CD4-positive, alpha-beta T cell treated with Interleukin-4 for 1 hour (primary cell): Measurements from ENCODE around the gene VAV2.
"Not testable (repeated sequence)": the region's sequence is repeated elsewhere in the genome, so short reads cannot be mapped to it uniquely, and the experiment has no call there.

Experiments used
- DNase-seq, 2 donors: peaks; one replicate each; pipeline ENCODE4 v3.0.0-alpha.2; 2020 to 2022

The VAV2 gene

GRCh38 chr9:133762488-133763271 lies 229.4 kb downstream of the VAV2 start:
- no peak for DNase-seq

- DNase-seq: no peak
Observed at GRCh38 chr9:133761641-133762248, 230.4 kb downstream of the VAV2 start.

GRCh38 chr9:133760713-133761290 lies 231.3 kb downstream of the VAV2 start:
- DNase-seq: no peak

- DNase-seq: no peak
Observed at GRCh38 chr9:133759946-133760345, 232.2 kb downstream of the VAV2 start.

- DNase-seq: no peak
Observed at GRCh38 chr9:133759146-133759900, 232.8 kb downstream of the VAV2 start.

GRCh38 chr9:133758228-133758627 lies 233.9 kb downstream of the VAV2 start:
- no peak for DNase-seq

GRCh38 chr9:133754688-133755227 lies 237.4 kb downstream of the VAV2 start:
- DNase-seq: no peak

GRCh38 chr9:133754187-133754586 lies 237.9 kb downstream of the VAV2 start:
- DNase-seq: no peak

GRCh38 chr9:133752739-133753446 lies 239.2 kb downstream of the VAV2 start:
- DNase-seq: no peak

GRCh38 chr9:133750982-133751649 lies 241.0 kb downstream of the VAV2 start:
- no peak for DNase-seq

- no peak for DNase-seq
Observed at GRCh38 chr9:133747309-133747708, 244.8 kb downstream of the VAV2 start.

GRCh38 chr9:133744528-133744927 lies 247.6 kb downstream of the VAV2 start:
- DNase-seq: not testable (repeated sequence)

GRCh38 chr9:133742849-133743444 lies 249.2 kb downstream of the VAV2 start:
- DNase-seq: peak; percentile 66 to 67

GRCh38 chr9:133742251-133742650 lies 249.9 kb downstream of the VAV2 start:
- DNase-seq: no peak

GRCh38 chr9:133741716-133742115 lies 250.4 kb downstream of the VAV2 start:
- DNase-seq: no peak

- no peak for DNase-seq
Observed at GRCh38 chr9:133740911-133741310, 251.2 kb downstream of the VAV2 start.

- DNase-seq: no peak
Observed at GRCh38 chr9:133739408-133740280, 252.5 kb downstream of the VAV2 start.

- no peak for DNase-seq
Observed at GRCh38 chr9:133738640-133739225, 253.4 kb downstream of the VAV2 start.

- DNase-seq: peak; percentile 22 to 28
Observed at GRCh38 chr9:133737774-133738639, 254.1 kb downstream of the VAV2 start, which contains the start of gene SARDH. SARDH (minus strand) TSS chr9:133738352; CDS start chr9:133734173, 4,179 bp downstream.
